Right lobe of liver (tissue), 4 donors: Measurements from ENCODE around the gene PPP1R1C.

Experiments used
- POLR2A ChIP-seq: fragments of 450-650 bp; IDR thresholded peaks from one replicate; pipeline ENCODE4 v1.6.1; 2017; ENCODE audit warnings: antibody characterized with exemption, mild to moderate bottlenecking
- TF ChIP-seq, protein P1 (sequence below), 4 donors: fragments of 200-600 bp in 3 of 4; fragments of 450-650 bp in 1 of 4; IDR thresholded peaks; one replicate each; pipeline versions ENCODE4 v1.5.1 to v1.8.0; 2016 to 2022; ENCODE audit warnings: antibody characterized with exemption in 4 of 4, mild to moderate bottlenecking in 2 of 4
- donor health status: DM: no; HTN: no; CAD: no.
- donor health status: DM: no; HTN: no; CAD: no.
- donor health status: DM: no; HTN: yes; CAD: no.

DNA sequence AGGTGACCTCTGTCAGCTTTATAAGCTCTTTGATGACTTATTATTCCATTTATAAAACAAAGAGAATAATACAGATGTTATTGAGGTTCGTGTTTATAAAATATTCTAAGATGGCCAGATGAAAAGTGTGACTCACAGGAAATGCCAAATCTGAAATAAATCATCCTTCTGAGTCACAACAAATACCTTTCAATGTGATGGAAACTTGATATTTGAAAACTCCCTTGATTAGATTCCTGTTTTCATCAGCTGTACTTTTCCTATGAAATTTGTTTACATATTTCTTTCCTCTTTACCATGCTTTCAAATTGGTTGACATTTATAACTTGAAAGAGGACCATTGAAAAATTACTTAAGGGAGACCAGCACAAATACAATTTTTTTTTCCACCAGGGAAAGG, 30.6 kb upstream of the PPP1R1C start:
- TF ChIP-seq, protein P1, sequence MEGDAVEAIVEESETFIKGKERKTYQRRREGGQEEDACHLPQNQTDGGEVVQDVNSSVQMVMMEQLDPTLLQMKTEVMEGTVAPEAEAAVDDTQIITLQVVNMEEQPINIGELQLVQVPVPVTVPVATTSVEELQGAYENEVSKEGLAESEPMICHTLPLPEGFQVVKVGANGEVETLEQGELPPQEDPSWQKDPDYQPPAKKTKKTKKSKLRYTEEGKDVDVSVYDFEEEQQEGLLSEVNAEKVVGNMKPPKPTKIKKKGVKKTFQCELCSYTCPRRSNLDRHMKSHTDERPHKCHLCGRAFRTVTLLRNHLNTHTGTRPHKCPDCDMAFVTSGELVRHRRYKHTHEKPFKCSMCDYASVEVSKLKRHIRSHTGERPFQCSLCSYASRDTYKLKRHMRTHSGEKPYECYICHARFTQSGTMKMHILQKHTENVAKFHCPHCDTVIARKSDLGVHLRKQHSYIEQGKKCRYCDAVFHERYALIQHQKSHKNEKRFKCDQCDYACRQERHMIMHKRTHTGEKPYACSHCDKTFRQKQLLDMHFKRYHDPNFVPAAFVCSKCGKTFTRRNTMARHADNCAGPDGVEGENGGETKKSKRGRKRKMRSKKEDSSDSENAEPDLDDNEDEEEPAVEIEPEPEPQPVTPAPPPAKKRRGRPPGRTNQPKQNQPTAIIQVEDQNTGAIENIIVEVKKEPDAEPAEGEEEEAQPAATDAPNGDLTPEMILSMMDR (IDR thresholded peaks at IDR 0.05), result no peak
- TF ChIP-seq POLR2A, result no peak
